Measurements from ENCODE around the gene PHACTR4. TPM values are rescaled to one million over a fixed set of nuclear protein-coding genes. Genes with fewer than 3 reads are reported as not detected.
A peak's percentile ranks its signal among the peaks of the same experiment; 100 is the strongest.

Gene PHACTR4
- total RNA-seq, 1 experiment from 2014 or later, result 52.9 TPM

DNA sequence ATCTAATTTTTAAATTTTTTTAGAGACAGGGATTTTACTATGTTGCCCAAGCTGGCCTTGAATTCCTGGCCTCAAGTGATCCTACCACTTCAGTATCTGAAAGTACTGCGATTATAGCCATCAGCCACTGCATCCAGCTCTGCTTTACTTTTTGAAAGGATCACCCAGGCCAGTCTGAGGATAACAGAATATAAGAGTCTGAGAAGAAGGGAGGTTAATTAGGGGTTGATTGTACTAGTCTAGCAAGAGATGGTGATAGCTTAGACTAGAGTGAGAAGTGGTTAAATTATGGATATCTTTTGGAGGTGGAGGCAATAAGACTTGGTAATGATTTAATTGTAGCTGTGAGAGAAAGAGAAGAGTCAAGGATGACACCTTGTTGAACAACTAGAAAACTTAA, 32.2 kb downstream of the PHACTR4 start:
- H3K27ac Mint-ChIP-seq, result peak overlapping the region; percentile 1; the same call in 1 of the 2 replicates
- no peaks in the 10 kb centered on the region for H3K27me3 Mint-ChIP-seq (ENCODE audit: low read depth)
- ChIA-PET POLR2A (no interaction called here), CTCF (no interaction called here)
- ATAC-seq (no peak), DNase-seq (ENCODE audit: low spot score) (no peak)
- H3K4me1 Mint-ChIP-seq, result peaks cover 21% of the 10 kb centered on the region
- no peaks in the 10 kb centered on the region for H3K9me3 Mint-ChIP-seq
- H3K36me3 Mint-ChIP-seq, result peaks cover 6% of the 10 kb centered on the region; the same call in 1 of the 2 replicates
- TF ChIP-seq SMAD3 (CRISPR knock-in tag; IDR thresholded peaks at IDR 0.05; ENCODE audit: borderline replicate concordance), result no peak
- TF ChIP-seq, protein P1, sequence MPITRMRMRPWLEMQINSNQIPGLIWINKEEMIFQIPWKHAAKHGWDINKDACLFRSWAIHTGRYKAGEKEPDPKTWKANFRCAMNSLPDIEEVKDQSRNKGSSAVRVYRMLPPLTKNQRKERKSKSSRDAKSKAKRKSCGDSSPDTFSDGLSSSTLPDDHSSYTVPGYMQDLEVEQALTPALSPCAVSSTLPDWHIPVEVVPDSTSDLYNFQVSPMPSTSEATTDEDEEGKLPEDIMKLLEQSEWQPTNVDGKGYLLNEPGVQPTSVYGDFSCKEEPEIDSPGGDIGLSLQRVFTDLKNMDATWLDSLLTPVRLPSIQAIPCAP (CRISPR knock-in tag; IDR thresholded peaks at IDR 0.05), result no peak
- TF ChIP-seq, protein P2, sequence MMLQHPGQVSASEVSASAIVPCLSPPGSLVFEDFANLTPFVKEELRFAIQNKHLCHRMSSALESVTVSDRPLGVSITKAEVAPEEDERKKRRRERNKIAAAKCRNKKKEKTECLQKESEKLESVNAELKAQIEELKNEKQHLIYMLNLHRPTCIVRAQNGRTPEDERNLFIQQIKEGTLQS (CRISPR knock-in tag; conservative IDR thresholded peaks at IDR 0.05), result no peak
- TF ChIP-seq, protein P3, sequence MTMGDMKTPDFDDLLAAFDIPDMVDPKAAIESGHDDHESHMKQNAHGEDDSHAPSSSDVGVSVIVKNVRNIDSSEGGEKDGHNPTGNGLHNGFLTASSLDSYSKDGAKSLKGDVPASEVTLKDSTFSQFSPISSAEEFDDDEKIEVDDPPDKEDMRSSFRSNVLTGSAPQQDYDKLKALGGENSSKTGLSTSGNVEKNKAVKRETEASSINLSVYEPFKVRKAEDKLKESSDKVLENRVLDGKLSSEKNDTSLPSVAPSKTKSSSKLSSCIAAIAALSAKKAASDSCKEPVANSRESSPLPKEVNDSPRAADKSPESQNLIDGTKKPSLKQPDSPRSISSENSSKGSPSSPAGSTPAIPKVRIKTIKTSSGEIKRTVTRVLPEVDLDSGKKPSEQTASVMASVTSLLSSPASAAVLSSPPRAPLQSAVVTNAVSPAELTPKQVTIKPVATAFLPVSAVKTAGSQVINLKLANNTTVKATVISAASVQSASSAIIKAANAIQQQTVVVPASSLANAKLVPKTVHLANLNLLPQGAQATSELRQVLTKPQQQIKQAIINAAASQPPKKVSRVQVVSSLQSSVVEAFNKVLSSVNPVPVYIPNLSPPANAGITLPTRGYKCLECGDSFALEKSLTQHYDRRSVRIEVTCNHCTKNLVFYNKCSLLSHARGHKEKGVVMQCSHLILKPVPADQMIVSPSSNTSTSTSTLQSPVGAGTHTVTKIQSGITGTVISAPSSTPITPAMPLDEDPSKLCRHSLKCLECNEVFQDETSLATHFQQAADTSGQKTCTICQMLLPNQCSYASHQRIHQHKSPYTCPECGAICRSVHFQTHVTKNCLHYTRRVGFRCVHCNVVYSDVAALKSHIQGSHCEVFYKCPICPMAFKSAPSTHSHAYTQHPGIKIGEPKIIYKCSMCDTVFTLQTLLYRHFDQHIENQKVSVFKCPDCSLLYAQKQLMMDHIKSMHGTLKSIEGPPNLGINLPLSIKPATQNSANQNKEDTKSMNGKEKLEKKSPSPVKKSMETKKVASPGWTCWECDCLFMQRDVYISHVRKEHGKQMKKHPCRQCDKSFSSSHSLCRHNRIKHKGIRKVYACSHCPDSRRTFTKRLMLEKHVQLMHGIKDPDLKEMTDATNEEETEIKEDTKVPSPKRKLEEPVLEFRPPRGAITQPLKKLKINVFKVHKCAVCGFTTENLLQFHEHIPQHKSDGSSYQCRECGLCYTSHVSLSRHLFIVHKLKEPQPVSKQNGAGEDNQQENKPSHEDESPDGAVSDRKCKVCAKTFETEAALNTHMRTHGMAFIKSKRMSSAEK (CRISPR knock-in tag; IDR thresholded peaks at IDR 0.05; ENCODE audit: borderline replicate concordance), result no peak
- no peak for TF ChIP-seq CREB1 (CRISPR knock-in tag; IDR thresholded peaks at IDR 0.05)
- TF ChIP-seq RELA (CRISPR knock-in tag; IDR thresholded peaks at IDR 0.05; ENCODE audit: borderline replicate concordance), result no peak
- TF ChIP-seq PRRX2 (CRISPR knock-in tag; IDR thresholded peaks at IDR 0.05), result no peak
- no peak for TF ChIP-seq ZNF317 (CRISPR knock-in tag; IDR thresholded peaks at IDR 0.05; ENCODE audit: borderline replicate concordance, low read depth)
- TF ChIP-seq, protein P4, sequence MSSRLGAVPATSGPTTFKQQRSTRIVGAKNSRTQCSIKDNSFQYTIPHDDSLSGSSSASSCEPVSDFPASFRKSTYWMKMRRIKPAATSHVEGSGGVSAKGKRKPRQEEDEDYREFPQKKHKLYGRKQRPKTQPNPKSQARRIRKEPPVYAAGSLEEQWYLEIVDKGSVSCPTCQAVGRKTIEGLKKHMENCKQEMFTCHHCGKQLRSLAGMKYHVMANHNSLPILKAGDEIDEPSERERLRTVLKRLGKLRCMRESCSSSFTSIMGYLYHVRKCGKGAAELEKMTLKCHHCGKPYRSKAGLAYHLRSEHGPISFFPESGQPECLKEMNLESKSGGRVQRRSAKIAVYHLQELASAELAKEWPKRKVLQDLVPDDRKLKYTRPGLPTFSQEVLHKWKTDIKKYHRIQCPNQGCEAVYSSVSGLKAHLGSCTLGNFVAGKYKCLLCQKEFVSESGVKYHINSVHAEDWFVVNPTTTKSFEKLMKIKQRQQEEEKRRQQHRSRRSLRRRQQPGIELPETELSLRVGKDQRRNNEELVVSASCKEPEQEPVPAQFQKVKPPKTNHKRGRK (CRISPR knock-in tag; IDR thresholded peaks at IDR 0.05; ENCODE audit: borderline replicate concordance), result no peak
- TF ChIP-seq, protein P5, sequence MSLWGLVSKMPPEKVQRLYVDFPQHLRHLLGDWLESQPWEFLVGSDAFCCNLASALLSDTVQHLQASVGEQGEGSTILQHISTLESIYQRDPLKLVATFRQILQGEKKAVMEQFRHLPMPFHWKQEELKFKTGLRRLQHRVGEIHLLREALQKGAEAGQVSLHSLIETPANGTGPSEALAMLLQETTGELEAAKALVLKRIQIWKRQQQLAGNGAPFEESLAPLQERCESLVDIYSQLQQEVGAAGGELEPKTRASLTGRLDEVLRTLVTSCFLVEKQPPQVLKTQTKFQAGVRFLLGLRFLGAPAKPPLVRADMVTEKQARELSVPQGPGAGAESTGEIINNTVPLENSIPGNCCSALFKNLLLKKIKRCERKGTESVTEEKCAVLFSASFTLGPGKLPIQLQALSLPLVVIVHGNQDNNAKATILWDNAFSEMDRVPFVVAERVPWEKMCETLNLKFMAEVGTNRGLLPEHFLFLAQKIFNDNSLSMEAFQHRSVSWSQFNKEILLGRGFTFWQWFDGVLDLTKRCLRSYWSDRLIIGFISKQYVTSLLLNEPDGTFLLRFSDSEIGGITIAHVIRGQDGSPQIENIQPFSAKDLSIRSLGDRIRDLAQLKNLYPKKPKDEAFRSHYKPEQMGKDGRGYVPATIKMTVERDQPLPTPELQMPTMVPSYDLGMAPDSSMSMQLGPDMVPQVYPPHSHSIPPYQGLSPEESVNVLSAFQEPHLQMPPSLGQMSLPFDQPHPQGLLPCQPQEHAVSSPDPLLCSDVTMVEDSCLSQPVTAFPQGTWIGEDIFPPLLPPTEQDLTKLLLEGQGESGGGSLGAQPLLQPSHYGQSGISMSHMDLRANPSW (CRISPR knock-in tag; conservative IDR thresholded peaks at IDR 0.05; ENCODE audit: low read depth), result no peak
- TF ChIP-seq, protein P6, sequence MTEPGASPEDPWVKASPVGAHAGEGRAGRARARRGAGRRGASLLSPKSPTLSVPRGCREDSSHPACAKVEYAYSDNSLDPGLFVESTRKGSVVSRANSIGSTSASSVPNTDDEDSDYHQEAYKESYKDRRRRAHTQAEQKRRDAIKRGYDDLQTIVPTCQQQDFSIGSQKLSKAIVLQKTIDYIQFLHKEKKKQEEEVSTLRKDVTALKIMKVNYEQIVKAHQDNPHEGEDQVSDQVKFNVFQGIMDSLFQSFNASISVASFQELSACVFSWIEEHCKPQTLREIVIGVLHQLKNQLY (CRISPR knock-in tag; IDR thresholded peaks at IDR 0.05), result no peak
- no peak overlapping the region for H3K4me3 Mint-ChIP-seq

DNA sequence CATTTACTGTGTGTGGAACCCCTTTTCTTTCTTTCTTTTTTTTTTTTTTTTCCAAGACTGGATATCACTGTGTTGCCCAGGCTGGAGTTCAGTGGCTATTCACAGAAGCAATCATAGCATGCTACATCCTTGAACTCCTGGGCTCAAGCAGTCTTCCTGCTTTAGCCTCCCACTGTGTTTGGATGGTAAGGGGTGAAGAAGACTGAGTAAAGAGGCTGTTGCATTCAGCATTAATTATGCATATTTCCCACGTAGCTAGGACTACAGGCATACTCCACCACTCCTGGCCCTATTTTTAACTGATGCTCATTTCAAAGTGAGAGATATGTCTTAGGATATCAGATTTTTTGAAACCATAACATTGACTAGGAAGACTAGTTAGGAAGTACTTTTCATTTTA, 39.5 kb downstream of the PHACTR4 start:
- ATAC-seq (peak; percentile 59), DNase-seq (ENCODE audit: low spot score) (no peak)
- Mint-ChIP-seq H3K4me3 (no peak overlapping the region), H3K27ac (peak overlapping the region; percentile 48; the same call in 1 of the 2 replicates), H3K27me3 (ENCODE audit: low read depth) (no peaks in the 10 kb centered on the region), H3K9me3 (no peaks in the 10 kb centered on the region), H3K36me3 (no peaks in the 10 kb centered on the region), H3K4me1 (peaks cover 36% of the 10 kb centered on the region)
- CTCF ChIA-PET, result interaction anchor here (0.5 to 2.5 kb wide), 7 partner anchors 13 to 194 kb away, joined by 3 to 7 read pairs (median 4); no protein-coding TSS in a partner anchor
- POLR2A ChIA-PET, result interaction anchor here (0.6 kb wide), 1 partner anchor 239 kb away, joined by 6 read pairs; the partner anchor contains the start of gene RNU11
- TF ChIP-seq, protein P7, sequence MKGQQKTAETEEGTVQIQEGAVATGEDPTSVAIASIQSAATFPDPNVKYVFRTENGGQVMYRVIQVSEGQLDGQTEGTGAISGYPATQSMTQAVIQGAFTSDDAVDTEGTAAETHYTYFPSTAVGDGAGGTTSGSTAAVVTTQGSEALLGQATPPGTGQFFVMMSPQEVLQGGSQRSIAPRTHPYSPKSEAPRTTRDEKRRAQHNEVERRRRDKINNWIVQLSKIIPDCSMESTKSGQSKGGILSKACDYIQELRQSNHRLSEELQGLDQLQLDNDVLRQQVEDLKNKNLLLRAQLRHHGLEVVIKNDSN (CRISPR knock-in tag; IDR thresholded peaks at IDR 0.05), result no peak
- TF ChIP-seq, protein P3 (CRISPR knock-in tag; IDR thresholded peaks at IDR 0.05; ENCODE audit: borderline replicate concordance), result no peak
- TF ChIP-seq, protein P8, sequence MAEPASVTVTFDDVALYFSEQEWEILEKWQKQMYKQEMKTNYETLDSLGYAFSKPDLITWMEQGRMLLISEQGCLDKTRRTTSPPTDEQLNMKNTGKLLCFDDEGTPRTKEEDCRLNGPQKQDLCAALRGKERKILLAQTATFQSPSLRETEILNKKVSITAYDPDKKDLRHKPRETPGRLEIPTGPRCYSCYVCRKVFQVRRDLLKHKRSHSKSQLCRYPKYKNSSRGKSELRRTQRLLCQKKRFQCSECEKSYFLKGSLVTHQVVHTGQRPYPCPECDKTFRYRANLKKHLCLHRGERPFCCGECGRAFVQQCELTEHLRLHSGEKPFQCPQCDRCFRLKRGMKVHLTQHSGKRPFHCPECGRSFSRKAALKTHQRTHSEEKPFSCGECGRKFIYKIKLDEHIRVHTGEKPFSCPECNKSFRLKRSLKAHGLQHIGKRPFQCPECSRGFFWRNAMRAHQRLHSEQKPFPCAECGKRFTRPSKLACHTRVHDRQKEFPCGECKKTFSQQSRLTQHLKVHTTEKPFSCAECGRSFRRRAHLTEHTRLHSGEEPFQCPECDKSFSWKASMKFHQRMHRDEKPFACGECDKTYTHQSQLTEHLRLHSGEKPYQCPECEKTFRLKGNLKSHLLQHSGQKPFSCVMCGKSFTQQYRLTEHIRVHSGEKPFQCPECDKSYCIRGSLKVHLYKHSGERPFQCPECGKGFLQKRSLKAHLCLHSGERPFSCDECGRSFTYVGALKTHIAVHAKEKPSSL (CRISPR knock-in tag; conservative IDR thresholded peaks at IDR 0.05), result no peak
- TF ChIP-seq ZNF138 (CRISPR knock-in tag; conservative IDR thresholded peaks at IDR 0.05), result no peak
- no peak for TF ChIP-seq JAZF1 (CRISPR knock-in tag; IDR thresholded peaks at IDR 0.05)
